Adrenal gland (tissue), 5 donors: ENCODE measurements around the gene LPP.
"Not testable (repeated sequence)": the region's sequence is repeated elsewhere in the genome, so short reads cannot be mapped to it uniquely, and the experiment has no call there.

Experiments
- CTCF ChIP-seq, 6 experiments: fragments of 450-650 bp in 4 of 6; fragments of 200-600 bp in 2 of 6; sonication (generic) in 1 of 6; IDR thresholded peaks; 1 replicate in 5 of 6; 2 replicates in 1 of 6; pipeline versions ENCODE4 v1.5.1 to v1.8.0; 2016 to 2021; ENCODE audit warnings: antibody characterized with exemption in 6 of 6, mild to moderate bottlenecking in 2 of 6, moderate library complexity in 1 of 6
- POLR2A ChIP-seq, 2 donors: fragments of 450-650 bp; IDR thresholded peaks; one replicate each; pipeline ENCODE4 v1.6.1; 2017; ENCODE audit warnings: antibody characterized with exemption in 2 of 2, mild to moderate bottlenecking in 2 of 2, moderate library complexity in 1 of 2
- donor health status: DM: no; HTN: no; CAD: no.

GRCh38 chr3:188636292-188636691 is 482.3 kb downstream of the LPP start:
- TF ChIP-seq POLR2A, CTCF (IDR thresholded peaks at IDR 0.05): not testable (repeated sequence)
